Muscle layer of duodenum (tissue), 2 donors: ENCODE results near the gene GSN.

Experiments
- H3K27ac ChIP-seq: one replicate; pipeline ENCODE4 v1.7.0; 2013; ENCODE audit warnings: mild to moderate bottlenecking, low read length
- H3K27me3 ChIP-seq: one replicate; pipeline ENCODE4 v1.7.0; 2013; ENCODE audit warnings: low read depth, mild to moderate bottlenecking, control low read depth, low read length
- H3K36me3 ChIP-seq, 2 donors: one replicate each; pipeline ENCODE4 v1.7.0; 2013; ENCODE audit warnings: low read length in 2 of 2, control low read depth in 1 of 2, mild to moderate bottlenecking in 1 of 2; ENCODE audit not compliant: insufficient read depth in 2 of 2, control insufficient read depth in 1 of 2
- H3K4me1 ChIP-seq, 2 donors: one replicate each; pipeline ENCODE4 v1.7.0; 2013; ENCODE audit warnings: low read length in 2 of 2, mild to moderate bottlenecking in 2 of 2, control low read depth in 1 of 2, moderate library complexity in 1 of 2; ENCODE audit not compliant: insufficient read depth in 2 of 2, control insufficient read depth in 1 of 2
- H3K4me3 ChIP-seq, 2 donors: one replicate each; pipeline ENCODE4 v1.7.0; 2013; ENCODE audit warnings: low read length in 2 of 2, low read depth in 1 of 2, mild to moderate bottlenecking in 1 of 2
- H3K9me3 ChIP-seq, 2 donors: one replicate each; pipeline ENCODE4 v1.7.0; 2013; ENCODE audit warnings: low read length in 2 of 2, control low read depth in 1 of 2, mild to moderate bottlenecking in 1 of 2; ENCODE audit not compliant: control insufficient read depth in 1 of 2
- donor health status: healthy.

The GSN gene

GRCh38 chr9:121376214-121376830 lies 108.4 kb downstream of the GSN start:
- Histone ChIP-seq H3K4me1 (peaks cover 13 to 16% of the 10 kb centered on the region in 2 donors), H3K27me3 (no peaks in the 10 kb centered on the region), H3K36me3 (no peaks in the 10 kb centered on the region), H3K4me3 (no peak overlapping the region), H3K27ac (no peak overlapping the region), H3K9me3 (peaks cover 0 to 2% of the 10 kb centered on the region in 2 donors)

GRCh38 chr9:121380846-121381245 lies 112.9 kb downstream of the GSN start:
- no peak overlapping the region for H3K27ac ChIP-seq
- H3K36me3 ChIP-seq, result no peaks in the 10 kb centered on the region
- H3K4me3 ChIP-seq, result no peak overlapping the region
- H3K27me3 ChIP-seq, result no peaks in the 10 kb centered on the region
- peaks cover 0 to 2% of the 10 kb centered on the region in 2 donors for H3K9me3 ChIP-seq
- no peaks in the 10 kb centered on the region for H3K4me1 ChIP-seq
